ENCODE data around the gene HHIPL1. TPM values are rescaled to one million over a fixed set of nuclear protein-coding genes. Genes with fewer than 3 reads are reported as not detected.

HHIPL1 gene
- total RNA-seq, 4 donors from 2014 or later = 0.13 to 4.7 (median 0.56) TPM

DNA sequence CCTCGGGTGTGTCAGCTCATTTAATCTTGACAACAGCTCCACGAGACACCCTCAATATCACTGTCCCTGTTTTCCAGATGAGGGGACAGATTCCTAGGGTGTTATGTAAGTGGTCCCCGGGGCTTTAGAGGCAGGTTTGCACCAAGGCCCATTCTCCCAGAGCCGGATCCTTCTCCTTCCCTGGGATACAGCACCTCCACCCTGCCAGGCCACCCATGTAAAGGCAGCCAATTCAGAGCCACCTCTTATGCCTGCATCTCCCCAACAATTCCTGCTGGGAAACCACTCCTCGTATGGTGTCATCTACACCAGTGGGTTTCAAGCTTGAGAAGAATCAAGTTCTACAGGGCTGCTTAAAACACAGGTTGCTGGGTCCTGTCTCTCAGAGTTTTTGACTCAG, 35.1 kb downstream of the HHIPL1 start:
- no peaks in the 10 kb centered on the region for H3K9me3 ChIP-seq
- no peak for DNase-seq (ENCODE audit: low spot score in 2 of 2)
- TF ChIP-seq, protein P1, sequence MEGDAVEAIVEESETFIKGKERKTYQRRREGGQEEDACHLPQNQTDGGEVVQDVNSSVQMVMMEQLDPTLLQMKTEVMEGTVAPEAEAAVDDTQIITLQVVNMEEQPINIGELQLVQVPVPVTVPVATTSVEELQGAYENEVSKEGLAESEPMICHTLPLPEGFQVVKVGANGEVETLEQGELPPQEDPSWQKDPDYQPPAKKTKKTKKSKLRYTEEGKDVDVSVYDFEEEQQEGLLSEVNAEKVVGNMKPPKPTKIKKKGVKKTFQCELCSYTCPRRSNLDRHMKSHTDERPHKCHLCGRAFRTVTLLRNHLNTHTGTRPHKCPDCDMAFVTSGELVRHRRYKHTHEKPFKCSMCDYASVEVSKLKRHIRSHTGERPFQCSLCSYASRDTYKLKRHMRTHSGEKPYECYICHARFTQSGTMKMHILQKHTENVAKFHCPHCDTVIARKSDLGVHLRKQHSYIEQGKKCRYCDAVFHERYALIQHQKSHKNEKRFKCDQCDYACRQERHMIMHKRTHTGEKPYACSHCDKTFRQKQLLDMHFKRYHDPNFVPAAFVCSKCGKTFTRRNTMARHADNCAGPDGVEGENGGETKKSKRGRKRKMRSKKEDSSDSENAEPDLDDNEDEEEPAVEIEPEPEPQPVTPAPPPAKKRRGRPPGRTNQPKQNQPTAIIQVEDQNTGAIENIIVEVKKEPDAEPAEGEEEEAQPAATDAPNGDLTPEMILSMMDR (IDR thresholded peaks at IDR 0.05) = no peak
- TF ChIP-seq POLR2A (IDR thresholded peaks at IDR 0.05) = no peak
- TF ChIP-seq EP300 (IDR thresholded peaks at IDR 0.05) = no peak
- no peak for TF ChIP-seq POLR2AphosphoS5 (IDR thresholded peaks at IDR 0.05)
- H3K27me3 ChIP-seq = peaks cover 8% of the 10 kb centered on the region
- WGBS = 64% methylated on average over 5 of the region's 5 CpGs
- H3K4me1 ChIP-seq = peaks cover 19% of the 10 kb centered on the region
- H3K36me3 ChIP-seq = no peaks in the 10 kb centered on the region
- no peak overlapping the region for H3K27ac ChIP-seq
- no peak overlapping the region for H3K4me3 ChIP-seq

DNA sequence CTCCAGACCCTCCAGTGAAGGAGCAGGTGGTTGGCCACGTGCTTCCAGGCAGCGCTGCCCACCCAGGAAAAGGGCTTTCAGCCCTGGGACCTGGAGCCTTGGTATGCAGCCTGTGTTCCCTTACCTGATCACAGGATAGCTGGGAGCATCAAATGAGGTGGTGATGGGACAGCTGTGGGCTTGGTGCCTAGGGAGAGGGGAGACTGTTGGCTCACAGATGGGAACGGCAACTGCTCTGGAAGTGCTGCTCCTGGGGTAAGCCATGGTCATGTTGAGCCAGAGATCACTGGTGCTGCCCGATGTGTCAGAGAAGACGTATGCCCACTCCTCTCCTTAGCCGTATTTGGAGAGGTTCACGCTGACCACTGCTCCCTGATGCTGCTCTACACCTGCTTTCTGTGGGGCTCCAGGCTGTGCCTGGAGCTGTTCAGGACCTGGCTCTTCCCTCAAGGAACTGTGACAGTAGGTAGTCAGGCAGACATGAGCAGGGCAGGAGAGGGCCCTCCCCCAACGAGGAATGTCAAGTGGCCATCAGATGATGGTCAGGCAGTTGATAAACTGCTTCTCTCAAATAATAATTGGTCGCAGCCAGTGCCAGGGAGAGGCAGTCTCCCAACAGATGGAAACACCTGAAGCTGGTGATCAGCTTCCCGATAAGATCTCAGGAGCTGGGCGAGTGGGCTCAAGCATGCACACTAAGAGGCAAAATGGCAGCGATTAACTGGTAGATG, 36.3 kb downstream of the HHIPL1 start:
- no peaks in the 10 kb centered on the region for H3K36me3 ChIP-seq
- H3K4me3 ChIP-seq = no peak overlapping the region
- no peaks in the 10 kb centered on the region for H3K27me3 ChIP-seq
- TF ChIP-seq EP300 (IDR thresholded peaks at IDR 0.05) (no peak), POLR2AphosphoS5 (IDR thresholded peaks at IDR 0.05) (no peak), POLR2A (IDR thresholded peaks at IDR 0.05) (no peak)
- TF ChIP-seq, protein P1 (IDR thresholded peaks at IDR 0.05) = no peak
- DNase-seq (ENCODE audit: low spot score in 2 of 2) = peak in 1 of 2 donors; percentile 32
- WGBS = 74% methylated on average over 9 of the region's 12 CpGs
- H3K4me1 ChIP-seq = peaks cover 19% of the 10 kb centered on the region
- H3K27ac ChIP-seq = no peak overlapping the region
- no peaks in the 10 kb centered on the region for H3K9me3 ChIP-seq

DNA sequence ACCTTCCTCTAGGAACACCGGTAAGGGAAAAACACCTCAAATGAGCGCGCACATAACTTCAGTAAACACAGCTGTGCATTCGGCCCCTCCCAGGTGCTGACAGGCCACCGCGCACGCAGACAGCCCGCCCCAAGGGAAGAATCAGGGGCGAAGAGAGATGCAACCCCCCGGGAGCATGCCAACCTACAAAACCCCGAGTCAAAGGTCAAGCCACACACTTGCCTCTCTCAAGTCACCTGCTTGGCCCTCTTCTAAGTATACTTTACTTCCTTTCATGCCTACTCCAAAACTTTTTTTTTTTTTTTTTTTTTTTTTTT, 36.9 kb downstream of the HHIPL1 start:
- DNase-seq (ENCODE audit: low spot score in 2 of 2) = peak in 1 of 2 donors; percentile 73
- 79% methylated on average over 11 of the region's 11 CpGs for WGBS
- no peak overlapping the region for H3K27ac ChIP-seq

DNA sequence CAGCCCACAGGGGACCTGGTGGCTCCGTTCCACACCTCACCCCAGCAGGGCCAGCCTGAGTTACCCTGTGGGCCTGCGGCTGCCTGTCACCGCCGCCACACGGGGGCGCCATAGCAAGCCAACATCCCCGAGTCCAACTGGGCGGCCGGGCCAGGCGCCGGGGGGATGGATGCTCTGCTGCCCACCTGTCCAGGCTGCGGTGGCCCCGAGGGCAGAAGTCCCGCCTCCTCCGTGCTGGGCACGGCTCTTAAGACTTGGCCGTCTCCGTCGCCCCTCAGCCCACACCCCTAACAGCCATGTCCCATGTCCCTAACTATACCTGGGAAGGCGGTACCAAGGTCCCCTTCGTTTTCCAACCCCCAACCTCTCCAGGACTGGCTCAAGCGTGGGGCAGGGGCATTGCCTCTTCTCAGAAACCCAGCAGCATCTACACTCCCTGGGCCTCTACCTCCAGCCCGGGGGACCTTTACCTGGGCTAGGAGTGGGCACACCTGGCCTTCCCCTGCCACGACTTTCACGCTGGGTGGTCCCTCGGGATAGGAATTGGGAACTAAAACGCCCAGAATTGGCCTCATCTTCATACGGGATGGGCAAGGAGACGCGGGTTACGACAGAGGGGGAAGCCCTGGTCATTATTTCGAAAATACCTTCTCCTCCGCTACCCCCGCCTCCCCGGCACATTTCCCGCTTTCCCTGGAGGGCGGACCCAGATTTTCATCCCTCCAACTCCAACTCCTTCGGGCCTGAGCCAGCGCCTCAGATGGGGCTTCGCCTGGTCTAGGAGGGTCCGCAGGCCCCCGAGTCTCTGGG, 38.1 kb downstream of the HHIPL1 start:
- Histone ChIP-seq H3K4me1 (peaks cover 19% of the 10 kb centered on the region), H3K27ac (peak overlapping the region; percentile 92), H3K27me3 (no peaks in the 10 kb centered on the region), H3K9me3 (no peaks in the 10 kb centered on the region), H3K36me3 (no peaks in the 10 kb centered on the region), H3K4me3 (peak overlapping the region; percentile 95)
- 0% methylated on average over 21 of the region's 42 CpGs for WGBS
- peak; percentile 87 to 90 for DNase-seq (ENCODE audit: low spot score in 2 of 2)
- TF ChIP-seq POLR2A (IDR thresholded peaks at IDR 0.05) (no peak), POLR2AphosphoS5 (IDR thresholded peaks at IDR 0.05) (no peak)
- TF ChIP-seq, protein P1 (IDR thresholded peaks at IDR 0.05) = peak; percentile 42 to 95

More for the DNA sequence above, 36.9 kb downstream of the HHIPL1 start:
- H3K4me3 ChIP-seq = no peak overlapping the region
- no peak for TF ChIP-seq EP300 (IDR thresholded peaks at IDR 0.05)
- TF ChIP-seq POLR2A (IDR thresholded peaks at IDR 0.05) = no peak
- TF ChIP-seq POLR2AphosphoS5 (IDR thresholded peaks at IDR 0.05) = no peak
- TF ChIP-seq, protein P1 (IDR thresholded peaks at IDR 0.05) = no peak
- H3K4me1 ChIP-seq = peaks cover 19% of the 10 kb centered on the region
- H3K36me3 ChIP-seq = no peaks in the 10 kb centered on the region
- H3K27me3 ChIP-seq = no peaks in the 10 kb centered on the region
- H3K9me3 ChIP-seq = no peaks in the 10 kb centered on the region

Data from suprapubic skin (tissue), 4 donors.